K562 (cell line): ENCODE data around the gene RARRES2. TPM values are rescaled to one million over a fixed set of nuclear protein-coding genes. Genes with fewer than 3 reads are reported as not detected.
A peak's percentile ranks its signal among the peaks of the same experiment; 100 is the strongest.

Source experiments
- BRF1 ChIP-seq: IDR thresholded peaks from 3 replicates; pipeline ENCODE4 v1.6.1; 2011; ENCODE audit warnings: borderline replicate concordance, mild to moderate bottlenecking; ENCODE audit not compliant: insufficient read length; ENCODE audit errors: extremely low read depth
- DIDO1 ChIP-seq: fragments of 450-650 bp; IDR thresholded peaks from 2 replicates; pipeline ENCODE4 v1.6.1; 2016; ENCODE audit warnings: low read depth, missing biosample characterization, missing genetic modification characterization
- ETV1 ChIP-seq: fragments of 450-650 bp; conservative IDR thresholded peaks from 2 replicates; pipeline ENCODE4 v1.6.1; 2016; ENCODE audit warnings: missing genetic modification characterization, control low read depth, low read depth, missing compliant biosample characterization
- FOXK2 ChIP-seq, 2 experiments: fragments of 450-650 bp; IDR thresholded peaks in 1 of 2; conservative IDR thresholded peaks in 1 of 2; 2 replicates each; pipeline ENCODE4 v1.6.1; 2016; ENCODE audit warnings: low read depth in 2 of 2, mild to moderate bottlenecking in 1 of 2
- HDGF ChIP-seq: fragments of 450-650 bp; IDR thresholded peaks from 2 replicates; pipeline ENCODE4 v1.6.1; 2016
- JUN ChIP-seq, 2 experiments: sonication (generic) in 1 of 2; formaldehyde crosslinking in 1 of 2; IDR thresholded peaks; 2 replicates each; pipeline versions ENCODE4 v1.6.1 to v1.8.0; 2012 to 2022; ENCODE audit warnings: borderline replicate concordance in 2 of 2, mild to moderate bottlenecking in 2 of 2, improper control_type of control experiment in 1 of 2, low read depth in 1 of 2, low read length in 1 of 2, missing genetic modification reagents in 1 of 2
- OTX1 ChIP-seq: fragments of 450-650 bp; formaldehyde crosslinking; IDR thresholded peaks from 2 replicates; pipeline ENCODE4 v1.4.0; 2022; ENCODE audit warnings: mild to moderate bottlenecking
- PML ChIP-seq: IDR thresholded peaks from 2 replicates; pipeline ENCODE4 v1.6.1; 2012; ENCODE audit warnings: low read length, inconsistent platforms
- POU5F1 ChIP-seq: fragments of 150-350 bp; IDR thresholded peaks from 2 replicates; pipeline ENCODE4 v1.6.1; 2014; ENCODE audit warnings: borderline replicate concordance, low read length, low read depth, mild to moderate bottlenecking; ENCODE audit not compliant: partially characterized antibody
- RBM34 ChIP-seq: fragments of 200-400 bp; formaldehyde crosslinking; IDR thresholded peaks from 2 replicates; pipeline ENCODE4 v1.6.1; 2018; ENCODE audit warnings: low read length, borderline replicate concordance; ENCODE audit not compliant: insufficient read depth
- SMARCA5 ChIP-seq: fragments of 450-650 bp; IDR thresholded peaks from 2 replicates; pipeline ENCODE4 v1.6.1; 2016
- SNRNP70 ChIP-seq: fragments of 200-400 bp; formaldehyde crosslinking; optimal IDR thresholded peaks from 2 replicates; pipeline ENCODE3; 2017; ENCODE audit warnings: low read depth, low read length
- TRIM24 ChIP-seq, 2 experiments: fragments of 450-650 bp; IDR thresholded peaks; 2 replicates each; pipeline ENCODE4 v1.6.1; 2016
- U2AF2 ChIP-seq: fragments of 200-400 bp; formaldehyde crosslinking; optimal IDR thresholded peaks from 2 replicates; pipeline ENCODE3; 2017; ENCODE audit warnings: low read depth, mild to moderate bottlenecking, low read length
- XRCC3 ChIP-seq: fragments of 450-650 bp; IDR thresholded peaks from 2 replicates; pipeline ENCODE4 v1.6.1; 2017; ENCODE audit warnings: mild to moderate bottlenecking, moderate library complexity
- ZNF282 ChIP-seq: sonication (generic); formaldehyde crosslinking; IDR thresholded peaks from 2 replicates; pipeline ENCODE4 v1.8.1; 2023; ENCODE audit warnings: missing genetic modification reagents
- ZNF444 ChIP-seq: fragments of 250-450 bp; sonication (Bioruptor Pico); IDR thresholded peaks from 2 replicates; pipeline ENCODE4 v1.4.0; 2020; ENCODE audit warnings: mild to moderate bottlenecking, moderate library complexity
- ZNF696 ChIP-seq: fragments of 250-450 bp; sonication (Bioruptor Pico); conservative IDR thresholded peaks from 2 replicates; pipeline ENCODE4 v1.4.0; 2020; ENCODE audit warnings: mild to moderate bottlenecking, moderate library complexity
- polyA plus RNA-seq, 8 experiments: library from polyadenylated mRNA; depleted of rRNA in 4 of 8; stranded (reverse) in 5 of 8; unstranded in 3 of 8; fragments of >200 nt; fragmentation: Nextera tagmentation in 2 of 8; fragmentation: Illumina TruSeq in 1 of 8; extraction: Ambion mirVana in 2 of 8; extraction: Trizol in 1 of 8; gene quantifications; 2 replicates each; pipeline versions ENCODE4 v1.2.1 to v1.2.3, GENCODE V29; 2011 to 2014; ENCODE audit warnings: inconsistent platforms in 1 of 8, missing spikeins in 1 of 8
- total RNA-seq, 7 experiments: library from RNA; depleted of rRNA in 6 of 7; stranded (reverse); fragments of >200 nt in 6 of 7; fragmentation: Illumina TruSeq in 2 of 7; extraction: Trizol in 2 of 7; gene quantifications; 2 replicates each; pipeline versions ENCODE4 v1.2.1 to v1.2.3, GENCODE V29; 2011 to 2021; ENCODE audit warnings: low replicate concordance in 1 of 7
- TF ChIP-seq, protein P1 (sequence below): fragments of 250-450 bp; sonication (Bioruptor Pico); IDR thresholded peaks from 2 replicates; pipeline ENCODE4 v1.5.0; 2021
- TF ChIP-seq, protein P2 (sequence below): fragments of 450-650 bp; formaldehyde crosslinking; IDR thresholded peaks from 2 replicates; pipeline ENCODE4 v1.4.0; 2020; ENCODE audit warnings: mild to moderate bottlenecking, moderate library complexity
- TF ChIP-seq, protein P3 (sequence below): fragments of 250-450 bp; sonication (Bioruptor Pico); IDR thresholded peaks from 2 replicates; pipeline ENCODE4 v1.8.0; 2021; ENCODE audit warnings: moderate library complexity, mild to moderate bottlenecking, inconsistent platforms
- TF ChIP-seq, protein P4 (sequence below): fragments of 250-450 bp; sonication (Bioruptor Pico); IDR thresholded peaks from 2 replicates; pipeline ENCODE4 v1.9.0; 2021; ENCODE audit warnings: mild to moderate bottlenecking
- TF ChIP-seq, protein P5 (sequence below): fragments of 250-450 bp; sonication (Bioruptor Pico); IDR thresholded peaks from 2 replicates; pipeline ENCODE4 v1.8.0; 2021; ENCODE audit warnings: mild to moderate bottlenecking, moderate library complexity
- TF ChIP-seq, protein P6 (sequence below): fragments of 450-650 bp; formaldehyde crosslinking; IDR thresholded peaks from 2 replicates; pipeline ENCODE4 v1.4.0; 2020; ENCODE audit warnings: mild to moderate bottlenecking, moderate library complexity

RARRES2 gene
- total and polyA plus RNA-seq, 9 of the 15 experiments (the other 6 are each of a cell fraction or from before 2014, with no cell fraction given), result 0.11 to 1.7 (median 0.23) TPM; not detected in 6

DNA sequence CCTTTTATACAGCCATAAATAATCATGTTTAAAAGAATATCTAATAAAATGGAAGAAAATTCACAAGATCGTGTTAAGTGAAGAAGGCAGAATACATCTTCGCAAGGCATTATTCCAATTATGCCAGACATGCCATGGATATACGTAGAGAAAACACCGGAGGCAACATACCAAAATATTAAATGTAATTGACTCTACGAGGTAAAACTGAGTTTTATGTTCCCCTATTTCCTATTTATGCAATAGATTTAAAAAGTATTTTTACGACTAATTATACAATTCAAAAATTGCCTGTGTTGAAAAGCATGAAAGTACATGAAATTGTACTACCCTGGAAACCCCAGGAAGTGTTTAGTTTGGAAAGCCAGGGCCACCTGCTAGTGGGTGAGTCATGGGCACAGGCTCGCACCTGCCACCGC is 26.3 kb upstream of the RARRES2 start (continued):
- TF ChIP-seq, protein P1, sequence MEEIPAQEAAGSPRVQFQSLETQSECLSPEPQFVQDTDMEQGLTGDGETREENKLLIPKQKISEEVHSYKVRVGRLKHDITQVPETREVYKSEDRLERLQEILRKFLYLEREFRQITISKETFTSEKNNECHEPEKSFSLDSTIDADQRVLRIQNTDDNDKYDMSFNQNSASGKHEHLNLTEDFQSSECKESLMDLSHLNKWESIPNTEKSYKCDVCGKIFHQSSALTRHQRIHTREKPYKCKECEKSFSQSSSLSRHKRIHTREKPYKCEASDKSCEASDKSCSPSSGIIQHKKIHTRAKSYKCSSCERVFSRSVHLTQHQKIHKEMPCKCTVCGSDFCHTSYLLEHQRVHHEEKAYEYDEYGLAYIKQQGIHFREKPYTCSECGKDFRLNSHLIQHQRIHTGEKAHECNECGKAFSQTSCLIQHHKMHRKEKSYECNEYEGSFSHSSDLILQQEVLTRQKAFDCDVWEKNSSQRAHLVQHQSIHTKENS, result no peak
- TF ChIP-seq, protein P2, sequence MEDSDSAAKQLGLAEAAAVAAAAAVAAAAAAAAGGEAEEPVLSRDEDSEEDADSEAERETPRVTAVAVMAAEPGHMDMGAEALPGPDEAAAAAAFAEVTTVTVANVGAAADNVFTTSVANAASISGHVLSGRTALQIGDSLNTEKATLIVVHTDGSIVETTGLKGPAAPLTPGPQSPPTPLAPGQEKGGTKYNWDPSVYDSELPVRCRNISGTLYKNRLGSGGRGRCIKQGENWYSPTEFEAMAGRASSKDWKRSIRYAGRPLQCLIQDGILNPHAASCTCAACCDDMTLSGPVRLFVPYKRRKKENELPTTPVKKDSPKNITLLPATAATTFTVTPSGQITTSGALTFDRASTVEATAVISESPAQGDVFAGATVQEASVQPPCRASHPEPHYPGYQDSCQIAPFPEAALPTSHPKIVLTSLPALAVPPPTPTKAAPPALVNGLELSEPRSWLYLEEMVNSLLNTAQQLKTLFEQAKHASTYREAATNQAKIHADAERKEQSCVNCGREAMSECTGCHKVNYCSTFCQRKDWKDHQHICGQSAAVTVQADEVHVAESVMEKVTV (CRISPR knock-in tag), result 0 out of 2 replicates have a peak, but pooled peaks have one; percentile 12
- TF ChIP-seq BRF1 (no peak), ZNF444 (CRISPR knock-in tag) (0 out of 2 replicates have a peak, but pooled peaks have one; percentile 7), HDGF (no peak), ETV1 (tag) (no peak), JUN (IDR thresholded peaks at IDR 0.05; ENCODE audit: borderline replicate concordance, low read depth, low read length) (peak; percentile 74; the same call in 1 of the 2 replicates), JUN (CRISPR knock-in tag; IDR thresholded peaks at IDR 0.05; ENCODE audit: borderline replicate concordance) (no peak), SNRNP70 (no peak), SMARCA5 (no peak), PML (no peak), OTX1 (CRISPR knock-in tag) (peak; percentile 82; the same call in 1 of the 2 replicates), POU5F1 (no peak), U2AF2 (no peak), DIDO1 (tag) (no peak), ZNF696 (CRISPR knock-in tag) (0 out of 2 replicates have a peak, but pooled peaks have one; percentile 34), XRCC3 (no peak), ZNF282 (CRISPR knock-in tag) (no peak), FOXK2 (conservative IDR thresholded peaks at IDR 0.05 in 1 of 2, IDR thresholded peaks at IDR 0.05 in 1 of 2; ENCODE audit: low read depth in 2 of 2) (no peak), TRIM24 (IDR thresholded peaks at IDR 0.05) (no peak), RBM34 (no peak)
- TF ChIP-seq, protein P3, sequence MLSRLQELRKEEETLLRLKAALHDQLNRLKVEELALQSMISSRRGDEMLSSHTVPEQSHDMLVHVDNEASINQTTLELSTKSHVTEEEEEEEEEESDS (CRISPR knock-in tag), result no peak
- TF ChIP-seq, protein P4, sequence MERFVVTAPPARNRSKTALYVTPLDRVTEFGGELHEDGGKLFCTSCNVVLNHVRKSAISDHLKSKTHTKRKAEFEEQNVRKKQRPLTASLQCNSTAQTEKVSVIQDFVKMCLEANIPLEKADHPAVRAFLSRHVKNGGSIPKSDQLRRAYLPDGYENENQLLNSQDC (CRISPR knock-in tag), result no peak
- TF ChIP-seq, protein P5, sequence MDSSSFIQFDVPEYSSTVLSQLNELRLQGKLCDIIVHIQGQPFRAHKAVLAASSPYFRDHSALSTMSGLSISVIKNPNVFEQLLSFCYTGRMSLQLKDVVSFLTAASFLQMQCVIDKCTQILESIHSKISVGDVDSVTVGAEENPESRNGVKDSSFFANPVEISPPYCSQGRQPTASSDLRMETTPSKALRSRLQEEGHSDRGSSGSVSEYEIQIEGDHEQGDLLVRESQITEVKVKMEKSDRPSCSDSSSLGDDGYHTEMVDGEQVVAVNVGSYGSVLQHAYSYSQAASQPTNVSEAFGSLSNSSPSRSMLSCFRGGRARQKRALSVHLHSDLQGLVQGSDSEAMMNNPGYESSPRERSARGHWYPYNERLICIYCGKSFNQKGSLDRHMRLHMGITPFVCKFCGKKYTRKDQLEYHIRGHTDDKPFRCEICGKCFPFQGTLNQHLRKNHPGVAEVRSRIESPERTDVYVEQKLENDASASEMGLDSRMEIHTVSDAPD (CRISPR knock-in tag), result no peak
- TF ChIP-seq, protein P6, sequence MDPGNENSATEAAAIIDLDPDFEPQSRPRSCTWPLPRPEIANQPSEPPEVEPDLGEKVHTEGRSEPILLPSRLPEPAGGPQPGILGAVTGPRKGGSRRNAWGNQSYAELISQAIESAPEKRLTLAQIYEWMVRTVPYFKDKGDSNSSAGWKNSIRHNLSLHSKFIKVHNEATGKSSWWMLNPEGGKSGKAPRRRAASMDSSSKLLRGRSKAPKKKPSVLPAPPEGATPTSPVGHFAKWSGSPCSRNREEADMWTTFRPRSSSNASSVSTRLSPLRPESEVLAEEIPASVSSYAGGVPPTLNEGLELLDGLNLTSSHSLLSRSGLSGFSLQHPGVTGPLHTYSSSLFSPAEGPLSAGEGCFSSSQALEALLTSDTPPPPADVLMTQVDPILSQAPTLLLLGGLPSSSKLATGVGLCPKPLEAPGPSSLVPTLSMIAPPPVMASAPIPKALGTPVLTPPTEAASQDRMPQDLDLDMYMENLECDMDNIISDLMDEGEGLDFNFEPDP, result no peak
